Loucy (cell line): ENCODE data around the gene DDR1.
A peak's percentile ranks its signal among the peaks of the same experiment; 100 is the strongest.

Experiments
- H2AFZ ChIP-seq: fragments of 200-600 bp; sonication (generic); 2 replicates; pipeline ENCODE4 v1.6.0; 2016; ENCODE audit warnings: antibody characterized with exemption, mild to moderate bottlenecking, low read length, moderate library complexity
- H3F3A ChIP-seq: fragments of 200-600 bp; 2 replicates; pipeline ENCODE4 v1.6.0; 2016; ENCODE audit warnings: antibody characterized with exemption, low read depth, mild to moderate bottlenecking
- H3K27me3 ChIP-seq: fragments of 200-600 bp; sonication (generic); 2 replicates; pipeline ENCODE4 v1.6.1; 2014; ENCODE audit warnings: low read length, mild to moderate bottlenecking; ENCODE audit not compliant: insufficient read depth, poor library complexity, severe bottlenecking
- H3K36me3 ChIP-seq: fragments of 200-600 bp; sonication (generic); 2 replicates; pipeline ENCODE4 v1.6.1; 2016; ENCODE audit warnings: low read length; ENCODE audit not compliant: insufficient read depth
- H3K4me1 ChIP-seq: fragments of 200-600 bp; sonication (generic); 2 replicates; pipeline ENCODE4 v1.5.1; 2014; ENCODE audit warnings: low read length, mild to moderate bottlenecking; ENCODE audit not compliant: insufficient read depth, poor library complexity, severe bottlenecking
- H3K4me2 ChIP-seq: fragments of 200-600 bp; sonication (generic); 2 replicates; pipeline ENCODE4 v1.6.0; 2014; ENCODE audit warnings: antibody characterized with exemption, low read length, low read depth, mild to moderate bottlenecking; ENCODE audit not compliant: poor library complexity, severe bottlenecking
- H3K4me3 ChIP-seq: fragments of 200-600 bp; sonication (generic); 2 replicates; pipeline ENCODE4 v1.5.1; 2014; ENCODE audit warnings: low read length, mild to moderate bottlenecking, mixed read lengths; ENCODE audit not compliant: poor library complexity, severe bottlenecking
- H3K79me2 ChIP-seq: fragments of 200-600 bp; sonication (generic); 2 replicates; pipeline ENCODE4 v1.6.1; 2014; ENCODE audit warnings: low read length; ENCODE audit not compliant: insufficient read depth
- H3K9ac ChIP-seq: fragments of 200-600 bp; sonication (generic); 2 replicates; pipeline ENCODE4 v1.6.0; 2014; ENCODE audit warnings: mild to moderate bottlenecking, low read depth, low read length, moderate library complexity; ENCODE audit not compliant: poor library complexity, severe bottlenecking
- H3K9me2 ChIP-seq: fragments of 200-600 bp; sonication (generic); replicated peaks from 2 replicates; pipeline ENCODE4 v1.6.1; 2016; ENCODE audit warnings: low read depth, low read length, mixed read lengths
- H3K9me3 ChIP-seq: fragments of 200-600 bp; sonication (generic); 2 replicates; pipeline ENCODE4 v1.6.1; 2014; ENCODE audit warnings: mild to moderate bottlenecking, antibody characterized with exemption, low read length, low read depth; ENCODE audit not compliant: insufficient read depth
- H4K20me1 ChIP-seq: fragments of 200-600 bp; sonication (generic); 2 replicates; pipeline ENCODE4 v1.6.0; 2014; ENCODE audit warnings: antibody characterized with exemption, low read length, mild to moderate bottlenecking; ENCODE audit not compliant: insufficient read depth, poor library complexity, severe bottlenecking
- EZH2phosphoT487 ChIP-seq: fragments of 200-600 bp; IDR thresholded peaks from 2 replicates; pipeline ENCODE4 v1.6.1; 2018; ENCODE audit warnings: antibody characterized with exemption, mild to moderate bottlenecking, moderate library complexity, borderline replicate concordance
- TF ChIP-seq, protein P1 (sequence below): fragments of 200-600 bp; sonication (generic); conservative IDR thresholded peaks from 2 replicates; pipeline ENCODE4 v1.5.1; 2014; ENCODE audit warnings: mild to moderate bottlenecking, antibody characterized with exemption, low read length

Gene DDR1

DNA sequence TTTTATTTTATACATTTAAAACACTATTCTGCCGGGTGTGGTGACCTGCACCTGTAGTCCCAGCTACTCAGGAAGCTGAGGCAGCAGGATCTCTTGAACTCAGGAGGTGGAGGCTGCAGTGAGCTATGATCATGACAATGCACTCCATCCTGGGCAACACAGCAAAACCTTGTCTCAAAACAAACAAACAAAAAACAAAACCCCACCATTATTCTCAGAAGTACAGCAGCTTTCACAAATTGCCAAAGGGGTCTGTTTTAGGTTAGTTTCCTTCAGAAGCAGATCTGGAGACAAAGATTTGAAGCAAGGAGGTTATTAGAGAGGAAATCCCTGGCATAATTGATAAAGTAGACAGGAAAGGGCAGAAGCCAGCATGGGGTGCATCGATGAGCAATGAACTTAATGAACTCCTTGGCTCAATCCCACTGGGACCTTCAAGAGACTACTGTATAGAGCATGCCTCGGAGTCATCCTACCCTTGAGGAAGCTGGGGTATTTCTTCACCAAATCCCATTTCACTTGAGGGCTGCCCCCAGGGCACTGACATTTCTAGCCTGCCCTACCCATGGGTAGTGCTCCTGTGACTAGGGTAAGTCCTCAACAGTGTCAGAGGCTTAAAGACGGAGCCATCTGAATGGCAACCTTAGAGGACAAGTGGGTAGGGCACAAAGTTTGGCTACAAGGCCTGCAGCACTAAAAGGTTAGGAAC lies 43.2 kb upstream of the DDR1 start:
- peaks cover 6% of the 10 kb centered on the region for H3K4me1 ChIP-seq
- H3K27me3 ChIP-seq = no peaks in the 10 kb centered on the region
- H3K9me2 ChIP-seq = no peaks in the 10 kb centered on the region
- TF ChIP-seq, protein P1, sequence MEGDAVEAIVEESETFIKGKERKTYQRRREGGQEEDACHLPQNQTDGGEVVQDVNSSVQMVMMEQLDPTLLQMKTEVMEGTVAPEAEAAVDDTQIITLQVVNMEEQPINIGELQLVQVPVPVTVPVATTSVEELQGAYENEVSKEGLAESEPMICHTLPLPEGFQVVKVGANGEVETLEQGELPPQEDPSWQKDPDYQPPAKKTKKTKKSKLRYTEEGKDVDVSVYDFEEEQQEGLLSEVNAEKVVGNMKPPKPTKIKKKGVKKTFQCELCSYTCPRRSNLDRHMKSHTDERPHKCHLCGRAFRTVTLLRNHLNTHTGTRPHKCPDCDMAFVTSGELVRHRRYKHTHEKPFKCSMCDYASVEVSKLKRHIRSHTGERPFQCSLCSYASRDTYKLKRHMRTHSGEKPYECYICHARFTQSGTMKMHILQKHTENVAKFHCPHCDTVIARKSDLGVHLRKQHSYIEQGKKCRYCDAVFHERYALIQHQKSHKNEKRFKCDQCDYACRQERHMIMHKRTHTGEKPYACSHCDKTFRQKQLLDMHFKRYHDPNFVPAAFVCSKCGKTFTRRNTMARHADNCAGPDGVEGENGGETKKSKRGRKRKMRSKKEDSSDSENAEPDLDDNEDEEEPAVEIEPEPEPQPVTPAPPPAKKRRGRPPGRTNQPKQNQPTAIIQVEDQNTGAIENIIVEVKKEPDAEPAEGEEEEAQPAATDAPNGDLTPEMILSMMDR = no peak
- no peak for TF ChIP-seq EZH2phosphoT487
- no peaks in the 10 kb centered on the region for H3F3A ChIP-seq
- H4K20me1 ChIP-seq = no peaks in the 10 kb centered on the region
- H3K79me2 ChIP-seq = no peaks in the 10 kb centered on the region
- H3K4me3 ChIP-seq = no peak overlapping the region
- no peaks in the 10 kb centered on the region for H3K9me3 ChIP-seq
- H2AFZ ChIP-seq = no peak overlapping the region
- no peak overlapping the region for H3K9ac ChIP-seq
- H3K36me3 ChIP-seq = no peaks in the 10 kb centered on the region
- no peak overlapping the region for H3K4me2 ChIP-seq

DNA sequence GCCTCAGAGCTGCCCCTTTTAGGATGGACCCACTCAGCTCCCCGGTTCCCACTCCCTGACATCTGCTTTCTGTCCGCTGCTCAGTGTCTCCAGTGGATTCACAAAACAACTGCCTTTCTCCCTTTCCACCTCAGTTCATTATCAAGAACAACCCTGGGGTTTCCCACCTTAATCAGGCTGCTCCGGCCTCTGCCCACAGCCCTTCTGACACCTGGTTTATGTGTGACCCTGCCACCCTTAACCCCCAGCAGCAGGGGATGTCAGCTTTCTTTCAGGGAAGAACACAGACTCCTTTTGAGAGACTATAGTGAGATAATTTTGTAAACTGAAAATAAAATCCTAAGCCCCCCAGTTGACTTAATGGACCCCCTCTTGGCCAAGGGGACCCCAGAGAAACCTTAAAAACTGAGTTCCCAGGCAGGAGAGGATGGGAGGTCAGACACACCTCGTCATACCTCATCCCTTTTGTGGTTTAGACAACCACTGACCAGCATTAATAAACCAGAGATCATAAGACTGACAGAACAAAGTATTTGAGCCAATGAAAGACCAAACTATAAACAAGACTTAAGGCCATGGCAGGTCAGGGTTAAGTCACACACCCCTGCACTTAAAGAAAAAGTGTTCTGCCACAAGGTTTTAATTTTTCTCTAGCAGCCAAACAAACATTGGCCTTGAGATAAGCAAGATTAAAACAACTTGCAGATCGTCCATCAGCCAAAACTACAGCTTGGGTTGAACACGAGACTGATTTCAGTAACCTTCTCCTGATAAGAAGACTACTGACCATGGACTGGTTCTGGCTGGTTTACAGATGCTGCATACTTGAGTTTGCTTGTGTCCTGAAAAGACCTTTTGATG lies 42.4 kb upstream of the DDR1 start:
- Histone ChIP-seq H3K79me2 (no peaks in the 10 kb centered on the region), H3K9me2 (no peaks in the 10 kb centered on the region), H3K9ac (no peak overlapping the region), H3K4me2 (no peak overlapping the region), H3K4me1 (peaks cover 6% of the 10 kb centered on the region), H2AFZ (no peak overlapping the region), H3F3A (no peaks in the 10 kb centered on the region), H3K4me3 (no peak overlapping the region), H3K9me3 (no peaks in the 10 kb centered on the region), H4K20me1 (no peaks in the 10 kb centered on the region), H3K27me3 (no peaks in the 10 kb centered on the region), H3K36me3 (no peaks in the 10 kb centered on the region)
- no peak for TF ChIP-seq EZH2phosphoT487
- TF ChIP-seq, protein P1 = no peak

DNA sequence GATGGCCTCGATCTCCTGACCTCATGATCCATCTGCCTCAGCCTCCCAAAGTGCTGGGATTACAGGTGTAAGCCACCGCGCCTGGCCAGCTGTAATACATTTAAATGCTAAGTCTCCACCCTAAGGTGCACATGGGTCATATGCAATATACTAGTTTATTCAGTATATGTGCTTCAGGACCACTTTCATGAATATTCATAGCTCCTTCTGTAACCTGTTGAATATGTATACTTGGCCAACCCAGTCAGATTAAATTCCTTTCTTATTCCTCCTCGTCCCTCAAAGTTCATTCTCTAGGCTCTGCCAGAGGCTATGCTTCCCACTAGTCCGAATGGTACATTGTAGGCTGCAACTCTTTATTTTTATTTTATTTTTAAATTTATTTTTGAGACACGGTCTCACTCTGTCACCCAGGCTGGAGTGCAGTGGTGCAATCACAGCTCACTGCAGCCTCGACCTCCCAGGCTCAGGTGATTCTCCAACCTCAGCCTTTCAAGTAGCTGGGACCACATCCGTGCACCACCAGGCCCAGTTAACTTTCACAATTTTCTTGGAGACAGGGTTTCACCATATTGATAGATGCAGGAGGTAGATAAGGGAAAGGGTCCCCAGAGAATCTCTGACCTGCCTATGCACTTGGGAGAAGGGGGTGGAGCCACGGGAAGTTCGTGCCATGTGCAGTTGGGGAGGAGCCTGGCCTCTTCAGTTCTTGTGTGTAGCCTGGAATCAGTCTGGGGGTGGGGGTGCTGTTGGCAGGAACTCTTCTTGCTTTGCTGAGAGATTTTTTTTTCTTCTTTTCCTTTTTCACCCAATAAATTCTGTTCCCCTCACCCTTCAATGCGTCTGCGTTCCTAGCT lies 41.3 kb upstream of the DDR1 start:
- peak overlapping the region; percentile 19; the same call in 1 of the 2 replicates for H2AFZ ChIP-seq
- H4K20me1 ChIP-seq = no peaks in the 10 kb centered on the region
- H3K27me3 ChIP-seq = no peaks in the 10 kb centered on the region
- TF ChIP-seq, protein P1 = no peak
- TF ChIP-seq EZH2phosphoT487 = no peak
- no peaks in the 10 kb centered on the region for H3K9me2 ChIP-seq
- H3K4me3 ChIP-seq = no peak overlapping the region
- H3K79me2 ChIP-seq = no peaks in the 10 kb centered on the region
- no peaks in the 10 kb centered on the region for H3K36me3 ChIP-seq
- no peaks in the 10 kb centered on the region for H3F3A ChIP-seq
- H3K9me3 ChIP-seq = no peaks in the 10 kb centered on the region
- no peak overlapping the region for H3K4me2 ChIP-seq
- no peak overlapping the region for H3K9ac ChIP-seq
- peaks cover 6% of the 10 kb centered on the region for H3K4me1 ChIP-seq
